Tibial artery (tissue), 4 donors: ENCODE data around the gene NTMT1.

Source experiments
- DNase-seq, 2 donors: peaks; one replicate each; pipeline ENCODE4 v3.0.0-alpha.2; 2019
- H3K27ac ChIP-seq, 2 donors: fragments of 200-600 bp; sonication (generic) in 1 of 2; 1 replicate in 1 of 2; 2 replicates in 1 of 2; pipeline ENCODE4 v1.5.1; 2018 to 2019; ENCODE audit warnings: mild to moderate bottlenecking in 1 of 2
- H3K27me3 ChIP-seq, 2 donors: fragments of 200-600 bp; sonication (generic) in 1 of 2; one replicate each; pipeline versions ENCODE4 v1.5.1 to v1.6.0; 2016 to 2019
- H3K36me3 ChIP-seq, 3 donors: fragments of 200-600 bp; sonication (generic) in 2 of 3; one replicate each; pipeline ENCODE4 v1.5.1; 2016 to 2019; ENCODE audit warnings: mild to moderate bottlenecking in 2 of 3
- H3K4me1 ChIP-seq, 4 donors: fragments of 200-600 bp; sonication (generic) in 2 of 4; 1 replicate in 3 of 4; 2 replicates in 1 of 4; pipeline ENCODE4 v1.5.1; 2016 to 2019
- H3K4me3 ChIP-seq, 2 donors: fragments of 200-600 bp; sonication (generic) in 1 of 2; 1 replicate in 1 of 2; 2 replicates in 1 of 2; pipeline ENCODE4 v1.5.1; 2018 to 2019; ENCODE audit warnings: mild to moderate bottlenecking in 2 of 2
- H3K9me3 ChIP-seq, 3 donors: fragments of 200-600 bp; sonication (generic) in 1 of 3; one replicate each; pipeline ENCODE4 v1.5.1; 2016 to 2019
- CTCF ChIP-seq, 2 experiments: fragments of 200-600 bp in 1 of 2; fragments of 450-650 bp in 1 of 2; IDR thresholded peaks; one replicate each; pipeline ENCODE4 v1.5.1; 2017 to 2019; ENCODE audit warnings: antibody characterized with exemption in 2 of 2, mild to moderate bottlenecking in 1 of 2, moderate library complexity in 1 of 2
- intact Hi-C: fragments of 100-400 bp; cut with DNase I; formaldehyde crosslinking; loops from one replicate; pipeline ENCODE4 v1.15.0; 2023; ENCODE audit warnings: low total_unique reads

The NTMT1 gene

GRCh38 chr9:129641750-129642585 is 16.0 kb downstream of the NTMT1 start, which contains the start of gene ASB6:
TSS of gene ASB6 (minus strand) at chr9:129642151. CDS start at chr9:129641999, 152 bp downstream.
- Histone ChIP-seq H3K27ac (peak within 1 kb of the TSS; percentile 79 to 93), H3K36me3 (peaks cover 13 to 28% (median 27%) of the 10 kb centered on the region in 3 donors), H3K27me3 (no peaks in the 10 kb centered on the region), H3K4me1 (peaks cover 0 to 33% (median 27%) of the 10 kb centered on the region in 4 donors), H3K9me3 (no peaks in the 10 kb centered on the region), H3K4me3 (peak within 1 kb of the TSS; percentile 92)
- TF ChIP-seq CTCF (IDR thresholded peaks at IDR 0.05) = peak; percentile 100
- peak; percentile 96 to 99 for DNase-seq
- intact Hi-C loops = loop anchor here (1.0 to 5.0 kb wide), 2 partner anchors 95 to 142 kb away; no protein-coding TSS in a partner anchor

GRCh38 chr9:129643706-129644105 is 17.7 kb downstream of the NTMT1 start:
- no peak for DNase-seq
- Histone ChIP-seq H3K36me3 (peaks cover 0 to 11% (median 10%) of the 10 kb centered on the region in 3 donors), H3K9me3 (no peaks in the 10 kb centered on the region), H3K4me3 (no peak overlapping the region), H3K27me3 (no peaks in the 10 kb centered on the region), H3K4me1 (peaks cover 0 to 42% (median 34%) of the 10 kb centered on the region in 4 donors), H3K27ac (no peak overlapping the region)
- no peak for TF ChIP-seq CTCF (IDR thresholded peaks at IDR 0.05)
- intact Hi-C loops = loop anchor here (5.0 kb wide), 1 partner anchor 94 kb away; no protein-coding TSS in a partner anchor

GRCh38 chr9:129644365-129644764 is 18.4 kb downstream of the NTMT1 start:
- H3K4me3 ChIP-seq = no peak overlapping the region
- no peak for TF ChIP-seq CTCF (IDR thresholded peaks at IDR 0.05)
- no peak overlapping the region for H3K27ac ChIP-seq
- no peak for DNase-seq
- intact Hi-C loops = loop anchor here (5.0 kb wide), 1 partner anchor 93 kb away; no protein-coding TSS in a partner anchor
- H3K36me3 ChIP-seq = peaks cover 0 to 4% (median 3%) of the 10 kb centered on the region in 3 donors
- peaks cover 0 to 45% (median 38%) of the 10 kb centered on the region in 4 donors for H3K4me1 ChIP-seq
- H3K27me3 ChIP-seq = no peaks in the 10 kb centered on the region
- H3K9me3 ChIP-seq = no peaks in the 10 kb centered on the region

GRCh38 chr9:129644902-129645301 is 18.9 kb downstream of the NTMT1 start:
- H3K36me3 ChIP-seq = no peaks in the 10 kb centered on the region
- no peaks in the 10 kb centered on the region for H3K27me3 ChIP-seq
- H3K4me1 ChIP-seq = peaks cover 0 to 45% (median 35%) of the 10 kb centered on the region in 4 donors
- H3K9me3 ChIP-seq = no peaks in the 10 kb centered on the region
- H3K4me3 ChIP-seq = no peak overlapping the region
- TF ChIP-seq CTCF (IDR thresholded peaks at IDR 0.05) = no peak
- intact Hi-C loops = loop anchor here (5.0 kb wide), 1 partner anchor 92 kb away; no protein-coding TSS in a partner anchor
- no peak overlapping the region for H3K27ac ChIP-seq
- DNase-seq = no peak

GRCh38 chr9:129646252-129646651 is 20.3 kb downstream of the NTMT1 start:
- Histone ChIP-seq H3K4me1 (peaks cover 0 to 43% (median 26%) of the 10 kb centered on the region in 4 donors), H3K27ac (no peak overlapping the region), H3K36me3 (no peaks in the 10 kb centered on the region), H3K9me3 (no peaks in the 10 kb centered on the region), H3K27me3 (no peaks in the 10 kb centered on the region), H3K4me3 (no peak overlapping the region)
- no peak for DNase-seq
- no peak for TF ChIP-seq CTCF (IDR thresholded peaks at IDR 0.05)
- intact Hi-C loops = no loop called here
